ENCODE data around the gene IRF2BP2. TPM values are rescaled to one million over a fixed set of nuclear protein-coding genes. Genes with fewer than 3 reads are reported as not detected.
"Not testable (repeated sequence)": the region's sequence is repeated elsewhere in the genome, so short reads cannot be mapped to it uniquely, and the experiment has no call there.

Gene IRF2BP2
- total and polyA plus RNA-seq, 2 donors (not counting 1 experiment from before 2014, with no cell fraction given) = 17.8 to 71.8 TPM

DNA sequence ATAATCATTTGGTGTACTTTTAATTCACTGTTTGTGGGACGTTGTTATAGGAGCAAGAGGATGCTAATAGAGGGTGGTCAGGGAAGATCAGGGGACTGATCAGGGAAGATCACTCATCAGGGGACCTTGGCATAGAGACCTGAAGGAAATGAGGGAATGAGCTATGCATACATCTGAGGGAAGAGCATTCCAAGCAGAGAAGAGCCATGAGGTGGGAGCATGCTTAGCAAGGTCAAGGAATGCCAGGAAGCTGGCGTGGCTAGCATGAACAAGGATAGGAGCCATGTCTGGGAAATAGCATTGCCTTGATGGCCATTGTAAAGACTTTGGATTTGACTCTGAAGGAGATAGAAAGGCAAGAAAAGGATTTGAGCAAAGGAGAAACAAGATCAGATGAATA is 14.1 kb downstream of the IRF2BP2 start:
- H3K79me2 ChIP-seq (ENCODE audit: control insufficient read depth, insufficient read depth, low read length) = no peaks in the 10 kb centered on the region
- H2AFZ ChIP-seq (ENCODE audit: low read length) = no peak overlapping the region
- no peaks in the 10 kb centered on the region for H3K9me3 ChIP-seq (ENCODE audit: control insufficient read depth, insufficient read depth, low read depth, low read length)
- no peak for DNase-seq (ENCODE audit: low read depth in 2 of 2)
- no peaks in the 10 kb centered on the region for H3K36me3 ChIP-seq (ENCODE audit: control insufficient read depth, insufficient read depth, low read length)
- no peak overlapping the region for H3K27ac ChIP-seq (ENCODE audit: insufficient read depth, low read length)
- H4K20me1 ChIP-seq (ENCODE audit: control insufficient read depth, extremely low read depth, insufficient read depth, low read length) = no peaks in the 10 kb centered on the region
- H3K4me2 ChIP-seq (ENCODE audit: extremely low read depth, insufficient read depth, low read length) = no peak overlapping the region
- H3K4me1 ChIP-seq (ENCODE audit: control insufficient read depth, extremely low read depth, insufficient read depth, low read length) = peaks cover 10% of the 10 kb centered on the region
- TF ChIP-seq EZH2 (IDR thresholded peaks at IDR 0.05; ENCODE audit: low read length, missing control alignments) = no peak
- TF ChIP-seq, protein P1, sequence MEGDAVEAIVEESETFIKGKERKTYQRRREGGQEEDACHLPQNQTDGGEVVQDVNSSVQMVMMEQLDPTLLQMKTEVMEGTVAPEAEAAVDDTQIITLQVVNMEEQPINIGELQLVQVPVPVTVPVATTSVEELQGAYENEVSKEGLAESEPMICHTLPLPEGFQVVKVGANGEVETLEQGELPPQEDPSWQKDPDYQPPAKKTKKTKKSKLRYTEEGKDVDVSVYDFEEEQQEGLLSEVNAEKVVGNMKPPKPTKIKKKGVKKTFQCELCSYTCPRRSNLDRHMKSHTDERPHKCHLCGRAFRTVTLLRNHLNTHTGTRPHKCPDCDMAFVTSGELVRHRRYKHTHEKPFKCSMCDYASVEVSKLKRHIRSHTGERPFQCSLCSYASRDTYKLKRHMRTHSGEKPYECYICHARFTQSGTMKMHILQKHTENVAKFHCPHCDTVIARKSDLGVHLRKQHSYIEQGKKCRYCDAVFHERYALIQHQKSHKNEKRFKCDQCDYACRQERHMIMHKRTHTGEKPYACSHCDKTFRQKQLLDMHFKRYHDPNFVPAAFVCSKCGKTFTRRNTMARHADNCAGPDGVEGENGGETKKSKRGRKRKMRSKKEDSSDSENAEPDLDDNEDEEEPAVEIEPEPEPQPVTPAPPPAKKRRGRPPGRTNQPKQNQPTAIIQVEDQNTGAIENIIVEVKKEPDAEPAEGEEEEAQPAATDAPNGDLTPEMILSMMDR (conservative IDR thresholded peaks at IDR 0.05 in 1 of 2, IDR thresholded peaks at IDR 0.05 in 1 of 2; ENCODE audit: low read depth in 1 of 2, low read length in 2 of 2) = no peak
- no peak overlapping the region for H3K4me3 ChIP-seq (replicated peaks in 1 of 4; ENCODE audit: control extremely low read depth in 1 of 4, insufficient read depth in 1 of 4, low read depth in 3 of 4, low read length in 4 of 4)
- H3K9ac ChIP-seq (ENCODE audit: insufficient read depth, low read length) = no peak overlapping the region
- H3K27me3 ChIP-seq (ENCODE audit: control insufficient read depth, insufficient read depth, low read length) = no peaks in the 10 kb centered on the region

GRCh38 chr1:234594575-234594974 is 15.4 kb downstream of the IRF2BP2 start:
- not testable (repeated sequence) for H3K79me2 ChIP-seq (ENCODE audit: control insufficient read depth, insufficient read depth, low read length); H3K4me2 ChIP-seq (ENCODE audit: extremely low read depth, insufficient read depth, low read length); H3K9ac ChIP-seq (ENCODE audit: insufficient read depth, low read length); H3K27me3 ChIP-seq (ENCODE audit: control insufficient read depth, insufficient read depth, low read length); H4K20me1 ChIP-seq (ENCODE audit: control insufficient read depth, extremely low read depth, insufficient read depth, low read length); H3K36me3 ChIP-seq (ENCODE audit: control insufficient read depth, insufficient read depth, low read length); DNase-seq (ENCODE audit: low read depth in 2 of 2); H3K27ac ChIP-seq (ENCODE audit: insufficient read depth, low read length); H2AFZ ChIP-seq (ENCODE audit: low read length); H3K4me1 ChIP-seq (ENCODE audit: control insufficient read depth, extremely low read depth, insufficient read depth, low read length); H3K4me3 ChIP-seq (replicated peaks in 1 of 4; ENCODE audit: control extremely low read depth in 1 of 4, insufficient read depth in 1 of 4, low read depth in 3 of 4, low read length in 4 of 4); H3K9me3 ChIP-seq (ENCODE audit: control insufficient read depth, insufficient read depth, low read depth, low read length)

GRCh38 chr1:234593771-234594504 is 16.0 kb downstream of the IRF2BP2 start:
- Histone ChIP-seq H2AFZ (ENCODE audit: low read length) (no peak overlapping the region), H3K4me1 (ENCODE audit: control insufficient read depth, extremely low read depth, insufficient read depth, low read length) (no peaks in the 10 kb centered on the region), H3K36me3 (ENCODE audit: control insufficient read depth, insufficient read depth, low read length) (no peaks in the 10 kb centered on the region), H3K4me3 (replicated peaks in 1 of 4; ENCODE audit: control extremely low read depth in 1 of 4, insufficient read depth in 1 of 4, low read depth in 3 of 4, low read length in 4 of 4) (no peak overlapping the region), H3K27ac (ENCODE audit: insufficient read depth, low read length) (no peak overlapping the region), H3K79me2 (ENCODE audit: control insufficient read depth, insufficient read depth, low read length) (no peaks in the 10 kb centered on the region), H3K27me3 (ENCODE audit: control insufficient read depth, insufficient read depth, low read length) (no peaks in the 10 kb centered on the region), H3K9ac (ENCODE audit: insufficient read depth, low read length) (no peak overlapping the region), H3K9me3 (ENCODE audit: control insufficient read depth, insufficient read depth, low read depth, low read length) (no peaks in the 10 kb centered on the region), H4K20me1 (ENCODE audit: control insufficient read depth, extremely low read depth, insufficient read depth, low read length) (no peaks in the 10 kb centered on the region), H3K4me2 (ENCODE audit: extremely low read depth, insufficient read depth, low read length) (no peak overlapping the region)
- DNase-seq (ENCODE audit: low read depth in 2 of 2) = no peak
- no peak for TF ChIP-seq EZH2 (IDR thresholded peaks at IDR 0.05; ENCODE audit: low read length, missing control alignments)
- TF ChIP-seq, protein P1 (conservative IDR thresholded peaks at IDR 0.05 in 1 of 2, IDR thresholded peaks at IDR 0.05 in 1 of 2; ENCODE audit: low read depth in 1 of 2, low read length in 2 of 2) = no peak
